Gastroesophageal sphincter (tissue), 4 donors: ENCODE results near the gene C16orf92. TPM values are rescaled to one million over a fixed set of nuclear protein-coding genes. Genes with fewer than 3 reads are reported as not detected.
A peak's percentile ranks its signal among the peaks of the same experiment; 100 is the strongest.

Experiments used
- ATAC-seq: fragments of 150-250 bp; one replicate; pipeline ENCODE4 v1.9.1; 2016; ENCODE audit warnings: mild to moderate bottlenecking, moderate library complexity
- H3K27ac ChIP-seq, 4 donors: fragments of 200-600 bp; sonication (generic) in 3 of 4; 1 replicate in 3 of 4; 2 replicates in 1 of 4; pipeline ENCODE4 v1.5.1; 2016 to 2019
- H3K27me3 ChIP-seq: fragments of 200-600 bp; sonication (generic); one replicate; pipeline ENCODE4 v1.5.1; 2019
- H3K36me3 ChIP-seq, 2 donors: fragments of 200-600 bp; sonication (generic); one replicate each; pipeline ENCODE4 v1.5.1; 2019; ENCODE audit warnings: control low read depth in 1 of 2
- H3K4me1 ChIP-seq, 3 donors: fragments of 200-600 bp; sonication (generic); 1 replicate in 2 of 3; 2 replicates in 1 of 3; pipeline ENCODE4 v1.5.1; 2016 to 2019; ENCODE audit warnings: control low read depth in 2 of 3
- H3K4me3 ChIP-seq, 2 donors: fragments of 200-600 bp; sonication (generic); one replicate each; pipeline ENCODE4 v1.5.1; 2019; ENCODE audit warnings: mild to moderate bottlenecking in 1 of 2, moderate library complexity in 1 of 2
- H3K9me3 ChIP-seq, 3 donors: fragments of 200-600 bp; sonication (generic); one replicate each; pipeline ENCODE4 v1.5.1; 2017 to 2019; ENCODE audit warnings: control low read depth in 2 of 3
- EP300 ChIP-seq: sonication (generic); formaldehyde crosslinking; IDR thresholded peaks from one replicate; pipeline ENCODE4 v1.6.1; 2017; ENCODE audit warnings: antibody characterized with exemption, mild to moderate bottlenecking
- POLR2A ChIP-seq, 2 donors: fragments of 450-650 bp; IDR thresholded peaks; one replicate each; pipeline ENCODE4 v1.6.1; 2017; ENCODE audit warnings: antibody characterized with exemption in 2 of 2, mild to moderate bottlenecking in 2 of 2, moderate library complexity in 1 of 2
- POLR2AphosphoS5 ChIP-seq: sonication (generic); formaldehyde crosslinking; IDR thresholded peaks from one replicate; pipeline ENCODE4 v1.6.1; 2017; ENCODE audit warnings: antibody characterized with exemption
- WGBS, 2 donors: methylation state at CpG; one replicate each; pipeline ENCODE4 v1.1.5; 2018; ENCODE audit warnings: low coverage in 1 of 2; 5-methylcytosine and 5-hydroxymethylcytosine counted together
- total RNA-seq, 4 donors: library from RNA; depleted of rRNA; stranded (reverse); fragments of >200 nt; gene quantifications; one replicate each; pipeline ENCODE4 v1.1.0, GENCODE V29; 2016
- TF ChIP-seq, protein P1 (sequence below), 4 experiments: fragments of 200-600 bp in 2 of 4; fragments of 450-650 bp in 2 of 4; sonication (generic) in 1 of 4; IDR thresholded peaks; one replicate each; pipeline ENCODE4 v1.5.1; 2017 to 2019; ENCODE audit warnings: antibody characterized with exemption in 4 of 4, mild to moderate bottlenecking in 2 of 4, moderate library complexity in 2 of 4

Gene C16orf92
- total RNA-seq, 4 donors from 2014 or later, result not detected

DNA sequence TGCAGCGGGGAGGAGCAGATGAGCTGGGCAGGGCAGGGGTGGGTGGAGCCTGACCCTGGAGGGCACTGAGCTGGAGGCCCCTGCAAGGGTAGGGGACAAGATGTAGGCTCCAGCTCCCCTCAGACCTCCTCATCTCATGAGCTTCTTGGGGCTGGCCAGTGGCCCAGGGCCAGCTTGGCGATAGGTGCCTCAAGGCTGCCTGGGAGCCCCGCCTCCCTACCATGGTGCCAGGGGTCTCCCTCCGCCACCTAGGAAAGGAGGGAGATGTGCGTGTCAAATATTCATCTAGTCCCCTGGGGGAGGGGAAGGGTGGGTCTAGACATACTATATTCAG lies 31.5 kb upstream of the C16orf92 start:
- no CpG with 5 or more reads among the region's 5 CpGs for WGBS, 2 donors
- Histone ChIP-seq H3K9me3 (no peaks in the 10 kb centered on the region), H3K36me3 (peaks cover 0 to 76% of the 10 kb centered on the region in 2 donors), H3K4me1 (peaks cover 3 to 20% (median 7%) of the 10 kb centered on the region in 3 donors), H3K27me3 (no peaks in the 10 kb centered on the region), H3K27ac (no peak overlapping the region), H3K4me3 (no peak overlapping the region)
- TF ChIP-seq POLR2AphosphoS5, result no peak
- TF ChIP-seq, protein P1, sequence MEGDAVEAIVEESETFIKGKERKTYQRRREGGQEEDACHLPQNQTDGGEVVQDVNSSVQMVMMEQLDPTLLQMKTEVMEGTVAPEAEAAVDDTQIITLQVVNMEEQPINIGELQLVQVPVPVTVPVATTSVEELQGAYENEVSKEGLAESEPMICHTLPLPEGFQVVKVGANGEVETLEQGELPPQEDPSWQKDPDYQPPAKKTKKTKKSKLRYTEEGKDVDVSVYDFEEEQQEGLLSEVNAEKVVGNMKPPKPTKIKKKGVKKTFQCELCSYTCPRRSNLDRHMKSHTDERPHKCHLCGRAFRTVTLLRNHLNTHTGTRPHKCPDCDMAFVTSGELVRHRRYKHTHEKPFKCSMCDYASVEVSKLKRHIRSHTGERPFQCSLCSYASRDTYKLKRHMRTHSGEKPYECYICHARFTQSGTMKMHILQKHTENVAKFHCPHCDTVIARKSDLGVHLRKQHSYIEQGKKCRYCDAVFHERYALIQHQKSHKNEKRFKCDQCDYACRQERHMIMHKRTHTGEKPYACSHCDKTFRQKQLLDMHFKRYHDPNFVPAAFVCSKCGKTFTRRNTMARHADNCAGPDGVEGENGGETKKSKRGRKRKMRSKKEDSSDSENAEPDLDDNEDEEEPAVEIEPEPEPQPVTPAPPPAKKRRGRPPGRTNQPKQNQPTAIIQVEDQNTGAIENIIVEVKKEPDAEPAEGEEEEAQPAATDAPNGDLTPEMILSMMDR (IDR thresholded peaks at IDR 0.05), result no peak
- no peak for TF ChIP-seq POLR2A (IDR thresholded peaks at IDR 0.05)
- TF ChIP-seq EP300, result no peak
- no peak for ATAC-seq

DNA sequence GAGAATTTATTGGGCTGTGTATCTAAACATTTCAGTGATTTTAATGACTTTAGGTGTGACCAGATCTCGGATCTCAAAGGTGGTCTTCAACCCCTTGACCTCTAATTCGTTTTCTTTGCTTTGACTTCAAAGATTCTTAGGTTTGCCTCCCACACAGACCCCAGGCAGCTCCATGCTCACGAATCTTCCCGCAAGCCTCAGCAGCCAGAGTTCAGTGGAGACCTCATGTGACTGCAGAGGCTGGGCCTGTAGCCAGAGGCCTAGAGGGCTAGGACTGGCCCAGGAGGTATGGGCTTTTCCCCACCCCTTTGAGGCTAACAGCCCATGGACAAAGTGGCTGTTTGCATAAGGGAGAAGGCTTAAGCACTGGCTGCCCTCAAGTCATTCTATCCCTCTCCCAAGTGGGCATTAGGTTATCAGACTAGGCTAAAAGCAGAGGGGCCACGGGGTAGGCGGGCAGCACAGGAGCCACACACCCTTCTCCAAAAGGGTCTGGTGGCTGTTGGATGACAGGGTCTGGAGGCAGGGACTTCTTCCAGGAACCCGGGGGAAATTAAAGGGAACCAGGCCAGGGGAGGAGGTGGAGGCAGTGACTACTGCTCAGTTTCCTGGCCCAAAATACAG lies 30.5 kb upstream of the C16orf92 start:
- Histone ChIP-seq H3K9me3 (no peaks in the 10 kb centered on the region), H3K36me3 (peaks cover 0 to 68% of the 10 kb centered on the region in 2 donors), H3K4me3 (no peak overlapping the region), H3K27ac (peak overlapping the region in 1 of 4 donors; percentile 2), H3K4me1 (peaks cover 3 to 30% (median 11%) of the 10 kb centered on the region in 3 donors), H3K27me3 (no peaks in the 10 kb centered on the region)
- ATAC-seq, result no peak
- TF ChIP-seq, protein P1 (IDR thresholded peaks at IDR 0.05), result no peak
- no peak for TF ChIP-seq POLR2AphosphoS5
- TF ChIP-seq EP300, result no peak
- TF ChIP-seq POLR2A (IDR thresholded peaks at IDR 0.05), result no peak
- 23 to 32% methylated on average over 2 to 4 of the region's 7 CpGs for WGBS, 2 donors

DNA sequence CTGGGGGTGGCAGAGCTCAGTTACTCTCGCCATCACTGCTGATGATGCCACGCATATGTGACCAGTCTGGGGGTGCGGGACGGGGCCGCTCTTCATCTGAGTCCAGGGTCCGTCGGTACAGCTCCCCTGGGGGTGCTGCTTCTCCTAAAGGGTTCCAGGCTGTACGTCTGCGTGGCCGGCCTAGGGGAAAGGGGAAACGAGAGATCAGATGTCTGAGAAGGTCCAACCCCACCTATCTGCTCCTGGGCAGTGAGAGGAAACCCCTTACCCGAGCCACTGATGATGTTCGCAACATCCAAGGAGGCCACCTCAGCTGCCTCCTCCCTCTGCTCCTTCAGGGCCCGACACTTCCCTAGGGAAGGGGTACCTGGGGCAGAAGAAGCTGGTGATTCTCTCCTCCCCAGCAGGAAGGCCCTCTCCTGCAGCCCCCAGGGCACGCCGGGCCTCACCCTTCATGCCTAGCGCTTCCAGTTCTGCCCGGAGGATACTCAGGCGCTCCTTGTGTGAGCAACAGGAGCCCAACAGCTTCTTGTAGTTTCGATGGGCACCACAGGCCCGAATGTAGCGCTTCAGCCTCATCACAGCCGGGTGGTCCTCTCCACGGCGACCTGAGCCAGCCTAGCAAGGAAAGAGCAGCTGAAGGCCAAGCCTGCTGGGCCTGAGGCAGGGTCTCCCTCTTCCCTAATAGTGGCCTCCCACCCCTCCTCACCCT lies 29.7 kb upstream of the C16orf92 start:
- WGBS, 2 donors, result 55 to 92% methylated on average over 2 of the region's 25 CpGs
- peaks cover 3 to 35% (median 11%) of the 10 kb centered on the region in 3 donors for H3K4me1 ChIP-seq
- H3K27me3 ChIP-seq, result no peaks in the 10 kb centered on the region
- H3K36me3 ChIP-seq, result peaks cover 0 to 67% of the 10 kb centered on the region in 2 donors
- no peak overlapping the region for H3K4me3 ChIP-seq
- TF ChIP-seq POLR2A (IDR thresholded peaks at IDR 0.05), result no peak
- TF ChIP-seq EP300, result no peak
- TF ChIP-seq, protein P1 (IDR thresholded peaks at IDR 0.05), result no peak
- TF ChIP-seq POLR2AphosphoS5, result no peak
- no peak for ATAC-seq
- H3K27ac ChIP-seq, result peak overlapping the region in 1 of 4 donors; percentile 92
- no peaks in the 10 kb centered on the region for H3K9me3 ChIP-seq

DNA sequence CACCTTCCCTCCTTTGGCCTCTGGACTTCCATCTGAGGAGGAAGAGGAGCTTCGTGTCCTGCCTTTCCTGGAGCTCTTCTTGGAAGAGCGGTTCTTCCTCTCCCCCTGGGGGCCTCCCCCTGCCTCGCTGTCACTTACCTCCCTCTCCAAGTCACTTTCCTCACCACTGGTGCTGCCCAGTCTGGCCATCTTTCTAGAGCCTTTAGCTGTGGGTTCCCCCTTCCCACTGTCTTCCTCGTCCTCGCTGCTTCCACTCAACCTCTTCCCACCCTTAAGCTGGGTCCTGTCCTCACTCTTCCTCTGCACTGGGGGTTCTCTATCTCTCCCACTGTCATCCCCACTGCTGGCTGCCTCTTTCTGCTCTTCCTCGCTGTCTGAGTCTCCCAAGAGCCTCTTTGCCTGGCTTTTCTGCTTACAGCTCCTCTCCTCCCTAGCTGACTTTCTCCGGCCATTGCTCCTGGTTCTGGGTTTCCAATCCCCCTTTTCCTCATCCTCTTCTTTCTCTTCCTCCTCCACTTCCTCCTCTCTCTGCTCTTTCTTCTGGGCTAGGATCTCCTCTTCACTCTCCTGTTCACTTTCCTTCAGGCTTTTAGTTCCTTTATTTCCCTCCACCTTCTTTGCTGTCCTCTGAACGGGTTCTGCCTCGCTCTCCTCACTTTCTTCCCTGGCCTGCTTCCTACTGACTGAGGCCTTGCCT lies 28.9 kb upstream of the C16orf92 start:
- TF ChIP-seq, protein P1 (IDR thresholded peaks at IDR 0.05), result no peak
- TF ChIP-seq POLR2AphosphoS5, result no peak
- no peak for TF ChIP-seq EP300
- no peak for TF ChIP-seq POLR2A (IDR thresholded peaks at IDR 0.05)
- Histone ChIP-seq H3K4me1 (peaks cover 3 to 35% (median 11%) of the 10 kb centered on the region in 3 donors), H3K27me3 (no peaks in the 10 kb centered on the region), H3K9me3 (no peaks in the 10 kb centered on the region), H3K4me3 (no peak overlapping the region), H3K36me3 (peaks cover 0 to 62% of the 10 kb centered on the region in 2 donors), H3K27ac (peak overlapping the region in 3 of 4 donors; percentile 92 to 99 (median 98))
- WGBS, 2 donors, result 86 to 100% methylated on average over 2 to 9 of the region's 9 CpGs
- no peak for ATAC-seq
